ENCODE measurements around the gene ATP5F1D.

Gene ATP5F1D

DNA sequence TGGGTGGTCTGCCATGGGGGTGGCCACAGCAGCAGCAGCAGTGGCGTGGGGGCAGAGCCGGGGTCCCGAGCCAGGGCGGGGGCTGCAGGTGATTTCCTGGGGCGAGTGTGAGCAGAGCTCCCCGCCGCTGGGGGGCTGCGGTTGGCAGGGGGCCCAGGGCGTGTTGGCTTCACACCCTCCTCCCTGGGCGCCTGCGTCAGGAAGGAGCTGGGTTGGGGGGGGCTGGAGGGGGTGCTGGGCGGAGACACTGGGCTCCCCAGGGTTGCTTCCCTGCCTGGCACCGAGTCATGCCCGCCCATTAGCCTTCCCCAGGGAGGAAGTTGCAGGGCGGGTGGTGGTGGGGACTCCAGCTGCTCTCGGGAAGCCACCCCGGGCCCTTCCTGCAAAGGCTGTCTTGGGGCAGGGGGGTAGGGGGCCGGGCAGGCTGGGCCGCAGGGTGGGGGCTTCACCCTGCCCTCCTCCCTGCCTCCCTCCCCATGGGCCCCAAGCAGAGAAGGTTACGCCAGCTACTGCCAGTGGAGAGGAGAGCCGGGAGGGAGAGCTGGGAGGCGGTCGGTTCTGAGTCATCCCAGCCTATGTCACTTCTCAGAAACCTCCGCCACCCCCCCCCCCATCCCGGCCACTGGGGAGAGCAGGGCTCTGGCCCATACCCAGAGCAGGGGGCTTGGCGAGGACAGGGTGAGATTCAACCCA, 11.4 kb downstream of the ATP5F1D start:
- H3K27me3 ChIP-seq (ENCODE audit: control insufficient read depth, insufficient read depth, low read length): no peaks in the 10 kb centered on the region
- no peak overlapping the region for H3K9ac ChIP-seq (ENCODE audit: low read depth, low read length)
- peaks cover 2% of the 10 kb centered on the region for H3K4me1 ChIP-seq (ENCODE audit: control insufficient read depth, insufficient read depth, low read length)
- H3K9me3 ChIP-seq (ENCODE audit: control insufficient read depth, insufficient read depth, low read length): no peaks in the 10 kb centered on the region
- no peak overlapping the region for H3K4me3 ChIP-seq (ENCODE audit: low read depth, low read length)
- peaks cover 45% of the 10 kb centered on the region for H3K36me3 ChIP-seq (ENCODE audit: control insufficient read depth, insufficient read depth, low read length)

DNA sequence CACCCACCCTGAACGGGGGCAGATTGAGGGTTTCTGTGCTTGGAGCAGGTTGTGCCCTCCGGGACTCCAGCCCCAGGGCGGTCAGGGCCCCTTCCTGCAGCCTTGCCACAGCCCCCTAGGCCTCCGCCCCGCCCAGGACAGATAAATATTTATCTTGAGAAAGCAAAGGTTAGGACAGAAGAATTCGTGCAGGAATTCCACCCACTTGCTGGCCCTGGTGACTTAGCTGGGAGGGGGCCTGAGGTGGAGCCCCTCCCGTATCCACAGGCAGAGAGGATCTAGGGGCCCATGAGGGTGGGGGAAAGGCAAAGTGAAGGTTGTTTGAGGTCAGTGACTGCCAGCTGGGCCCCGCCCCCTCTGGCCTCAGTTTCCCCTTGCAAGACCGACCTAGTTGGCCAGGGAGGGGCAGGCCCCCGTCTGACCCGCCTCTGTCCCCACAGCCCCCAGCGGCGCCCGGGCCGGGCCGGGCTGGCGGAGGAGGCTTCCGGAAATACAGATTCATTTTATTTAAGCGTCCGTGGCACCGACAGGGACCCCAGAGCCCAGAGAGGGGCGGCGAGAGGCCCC, 12.0 kb downstream of the ATP5F1D start:
- H3K4me1 ChIP-seq (ENCODE audit: control insufficient read depth, insufficient read depth, low read length): peaks cover 4% of the 10 kb centered on the region
- no peak overlapping the region for H3K9ac ChIP-seq (ENCODE audit: low read depth, low read length)
- no peaks in the 10 kb centered on the region for H3K9me3 ChIP-seq (ENCODE audit: control insufficient read depth, insufficient read depth, low read length)
- peaks cover 50% of the 10 kb centered on the region for H3K36me3 ChIP-seq (ENCODE audit: control insufficient read depth, insufficient read depth, low read length)
- no peak overlapping the region for H3K4me3 ChIP-seq (ENCODE audit: low read depth, low read length)
- no peaks in the 10 kb centered on the region for H3K27me3 ChIP-seq (ENCODE audit: control insufficient read depth, insufficient read depth, low read length)

GRCh38 chr19:1254081-1254527, 12.6 kb downstream of the ATP5F1D start:
- H3K9me3 ChIP-seq (ENCODE audit: control insufficient read depth, insufficient read depth, low read length): no peaks in the 10 kb centered on the region
- H3K4me1 ChIP-seq (ENCODE audit: control insufficient read depth, insufficient read depth, low read length): peaks cover 4% of the 10 kb centered on the region
- no peaks in the 10 kb centered on the region for H3K27me3 ChIP-seq (ENCODE audit: control insufficient read depth, insufficient read depth, low read length)
- H3K9ac ChIP-seq (ENCODE audit: low read depth, low read length): peak overlapping the region; percentile 24
- peaks cover 50% of the 10 kb centered on the region for H3K36me3 ChIP-seq (ENCODE audit: control insufficient read depth, insufficient read depth, low read length)
- no peak overlapping the region for H3K4me3 ChIP-seq (ENCODE audit: low read depth, low read length)

DNA sequence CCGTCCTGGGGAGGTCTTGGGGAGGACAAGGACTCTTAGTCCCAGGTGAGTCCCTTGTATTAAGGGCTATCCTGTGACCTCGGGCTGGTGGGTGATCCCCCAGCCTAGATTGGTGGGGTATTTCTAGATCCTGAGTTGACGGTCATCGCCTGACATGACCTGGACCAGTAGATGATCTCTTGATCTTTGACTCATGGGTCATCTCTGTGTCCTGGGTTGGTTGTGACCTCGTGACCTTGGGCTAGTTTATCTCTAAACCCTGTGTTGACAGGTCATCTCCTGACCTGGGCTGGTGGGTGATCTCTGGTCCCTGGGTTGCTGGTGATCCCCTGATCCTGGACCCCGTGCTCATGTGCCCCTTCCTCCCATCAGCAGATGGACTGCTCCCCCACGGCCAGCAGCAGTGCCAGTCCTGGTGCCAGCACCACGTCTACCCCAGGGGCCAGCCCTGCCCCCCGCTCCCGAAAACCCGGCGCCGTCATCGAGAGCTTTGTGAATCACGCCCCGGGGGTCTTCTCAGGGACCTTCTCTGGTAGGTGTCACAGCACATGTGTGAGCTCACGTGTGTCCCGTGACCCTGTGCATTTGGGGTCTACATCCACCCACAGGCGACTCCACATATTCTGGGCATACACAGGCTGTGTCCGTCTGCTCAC, 13.1 kb downstream of the ATP5F1D start:
- Histone ChIP-seq H3K4me1 (ENCODE audit: control insufficient read depth, insufficient read depth, low read length) (peaks cover 5% of the 10 kb centered on the region), H3K4me3 (ENCODE audit: low read depth, low read length) (no peak overlapping the region), H3K9me3 (ENCODE audit: control insufficient read depth, insufficient read depth, low read length) (no peaks in the 10 kb centered on the region), H3K9ac (ENCODE audit: low read depth, low read length) (peak overlapping the region; percentile 24), H3K36me3 (ENCODE audit: control insufficient read depth, insufficient read depth, low read length) (peaks cover 50% of the 10 kb centered on the region), H3K27me3 (ENCODE audit: control insufficient read depth, insufficient read depth, low read length) (no peaks in the 10 kb centered on the region)

DNA sequence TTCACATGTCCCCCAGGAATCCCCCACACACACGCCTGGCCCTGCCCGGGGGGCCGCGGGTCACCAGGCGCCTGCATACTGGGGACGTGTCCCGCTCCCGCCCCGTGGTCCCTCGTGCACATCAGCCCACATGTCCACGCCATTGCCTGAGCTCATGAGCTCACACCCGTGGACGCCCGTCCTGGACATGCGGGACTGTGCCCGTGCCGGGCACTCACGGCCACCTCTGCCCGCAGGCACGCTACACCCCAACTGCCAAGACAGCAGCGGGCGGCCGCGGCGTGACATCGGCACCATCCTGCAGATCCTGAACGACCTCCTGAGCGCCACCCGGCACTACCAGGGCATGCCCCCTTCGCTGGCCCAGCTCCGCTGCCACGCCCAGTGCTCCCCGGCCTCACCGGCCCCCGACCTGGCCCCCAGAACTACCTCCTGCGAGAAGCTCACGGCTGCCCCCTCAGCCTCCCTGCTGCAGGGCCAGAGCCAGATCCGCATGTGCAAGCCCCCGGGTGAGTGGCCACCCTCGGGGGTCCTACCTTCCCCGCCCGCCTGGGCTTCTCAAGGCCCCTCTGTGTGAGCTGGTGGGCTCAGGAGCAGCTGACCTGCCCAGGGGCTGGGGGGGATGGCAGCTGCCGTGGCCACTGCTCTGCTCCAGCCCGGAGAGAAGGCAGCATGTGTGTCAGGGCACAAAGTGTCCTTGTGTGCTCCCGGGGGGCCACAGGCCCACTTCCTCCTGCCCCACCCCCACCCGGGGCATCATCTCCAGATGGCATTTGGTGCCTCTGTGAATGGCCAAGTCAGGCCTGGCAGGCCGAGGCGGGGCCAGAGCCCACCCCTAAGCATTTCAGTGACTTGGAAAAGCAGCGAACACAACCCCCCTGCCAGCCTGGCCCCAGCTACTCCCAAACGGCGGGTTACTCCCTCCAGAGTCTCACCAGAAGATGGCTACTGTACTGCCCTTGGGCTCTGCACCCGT, 13.9 kb downstream of the ATP5F1D start:
- H3K36me3 ChIP-seq (ENCODE audit: control insufficient read depth, insufficient read depth, low read length): peaks cover 50% of the 10 kb centered on the region
- peaks cover 8% of the 10 kb centered on the region for H3K4me1 ChIP-seq (ENCODE audit: control insufficient read depth, insufficient read depth, low read length)
- no peak overlapping the region for H3K9ac ChIP-seq (ENCODE audit: low read depth, low read length)
- no peaks in the 10 kb centered on the region for H3K9me3 ChIP-seq (ENCODE audit: control insufficient read depth, insufficient read depth, low read length)
- H3K4me3 ChIP-seq (ENCODE audit: low read depth, low read length): no peak overlapping the region
- no peaks in the 10 kb centered on the region for H3K27me3 ChIP-seq (ENCODE audit: control insufficient read depth, insufficient read depth, low read length)

GRCh38 chr19:1256646-1257474, 15.3 kb downstream of the ATP5F1D start:
- Histone ChIP-seq H3K4me3 (ENCODE audit: low read depth, low read length) (no peak overlapping the region), H3K9me3 (ENCODE audit: control insufficient read depth, insufficient read depth, low read length) (no peaks in the 10 kb centered on the region), H3K27me3 (ENCODE audit: control insufficient read depth, insufficient read depth, low read length) (no peaks in the 10 kb centered on the region), H3K4me1 (ENCODE audit: control insufficient read depth, insufficient read depth, low read length) (peaks cover 8% of the 10 kb centered on the region), H3K36me3 (ENCODE audit: control insufficient read depth, insufficient read depth, low read length) (peaks cover 45% of the 10 kb centered on the region), H3K9ac (ENCODE audit: low read depth, low read length) (no peak overlapping the region)

- no peak overlapping the region for H3K4me3 ChIP-seq (ENCODE audit: low read depth, low read length)
- no peaks in the 10 kb centered on the region for H3K9me3 ChIP-seq (ENCODE audit: control insufficient read depth, insufficient read depth, low read length)
- no peaks in the 10 kb centered on the region for H3K27me3 ChIP-seq (ENCODE audit: control insufficient read depth, insufficient read depth, low read length)
- H3K36me3 ChIP-seq (ENCODE audit: control insufficient read depth, insufficient read depth, low read length): peaks cover 44% of the 10 kb centered on the region
- H3K9ac ChIP-seq (ENCODE audit: low read depth, low read length): no peak overlapping the region
- peaks cover 8% of the 10 kb centered on the region for H3K4me1 ChIP-seq (ENCODE audit: control insufficient read depth, insufficient read depth, low read length)
Observed at GRCh38 chr19:1257475-1258162, 16.1 kb downstream of the ATP5F1D start.

DNA sequence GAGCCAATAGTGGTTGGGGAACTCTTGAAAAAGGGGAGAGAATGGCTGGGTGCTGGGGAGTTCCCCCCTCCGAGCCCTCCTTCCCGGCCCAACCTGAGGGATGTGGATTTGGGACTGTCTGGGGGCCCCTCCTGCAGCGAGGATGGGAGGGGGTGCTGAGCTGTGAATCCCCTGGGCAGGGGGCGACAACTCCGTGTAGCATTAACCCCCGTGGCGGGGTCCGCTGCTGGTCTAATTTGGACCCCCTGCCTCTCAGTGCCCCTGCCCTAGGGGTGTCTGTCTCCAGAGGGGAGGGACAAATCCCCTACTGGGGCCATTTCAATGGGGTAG, 16.6 kb downstream of the ATP5F1D start:
- Histone ChIP-seq H3K9me3 (ENCODE audit: control insufficient read depth, insufficient read depth, low read length) (no peaks in the 10 kb centered on the region), H3K4me3 (ENCODE audit: low read depth, low read length) (no peak overlapping the region), H3K27me3 (ENCODE audit: control insufficient read depth, insufficient read depth, low read length) (no peaks in the 10 kb centered on the region), H3K4me1 (ENCODE audit: control insufficient read depth, insufficient read depth, low read length) (peaks cover 8% of the 10 kb centered on the region), H3K9ac (ENCODE audit: low read depth, low read length) (no peak overlapping the region), H3K36me3 (ENCODE audit: control insufficient read depth, insufficient read depth, low read length) (peaks cover 44% of the 10 kb centered on the region)

DNA sequence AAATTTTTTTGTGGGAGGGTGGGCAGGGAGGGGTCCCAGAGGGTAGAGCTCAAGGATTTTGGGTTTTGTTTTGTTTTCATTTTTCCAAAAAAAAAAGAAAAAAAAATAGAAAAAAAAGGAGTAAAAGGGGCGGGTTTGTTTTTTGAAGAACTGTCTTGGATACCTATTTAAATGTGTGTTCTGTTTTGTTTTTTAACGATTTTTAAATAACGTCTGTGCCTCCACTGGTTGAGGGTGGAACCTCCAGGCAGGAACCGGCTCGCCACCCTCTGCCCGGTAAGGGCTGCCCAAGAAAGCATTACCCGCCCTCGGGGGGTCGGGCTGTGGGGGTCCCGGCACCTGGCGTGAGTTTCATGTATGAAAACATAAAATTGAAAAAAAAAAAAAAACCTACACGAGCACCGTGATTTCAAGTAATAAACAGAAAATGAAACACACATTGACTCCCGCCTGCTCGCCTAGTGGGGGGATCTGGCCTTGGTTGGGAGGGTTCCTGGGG, 17.2 kb downstream of the ATP5F1D start:
- no peaks in the 10 kb centered on the region for H3K27me3 ChIP-seq (ENCODE audit: control insufficient read depth, insufficient read depth, low read length)
- H3K4me3 ChIP-seq (ENCODE audit: low read depth, low read length): no peak overlapping the region
- no peaks in the 10 kb centered on the region for H3K9me3 ChIP-seq (ENCODE audit: control insufficient read depth, insufficient read depth, low read length)
- H3K36me3 ChIP-seq (ENCODE audit: control insufficient read depth, insufficient read depth, low read length): peaks cover 40% of the 10 kb centered on the region
- H3K9ac ChIP-seq (ENCODE audit: low read depth, low read length): no peak overlapping the region
- peaks cover 8% of the 10 kb centered on the region for H3K4me1 ChIP-seq (ENCODE audit: control insufficient read depth, insufficient read depth, low read length)

GRCh38 chr19:1259206-1259875, 17.8 kb downstream of the ATP5F1D start:
- H3K4me1 ChIP-seq (ENCODE audit: control insufficient read depth, insufficient read depth, low read length): peaks cover 8% of the 10 kb centered on the region
- no peak overlapping the region for H3K9ac ChIP-seq (ENCODE audit: low read depth, low read length)
- H3K4me3 ChIP-seq (ENCODE audit: low read depth, low read length): peak overlapping the region; percentile 32

More at GRCh38 chr19:1259206-1259875, 17.8 kb downstream of the ATP5F1D start:
- H3K9me3 ChIP-seq (ENCODE audit: control insufficient read depth, insufficient read depth, low read length): no peaks in the 10 kb centered on the region
- no peaks in the 10 kb centered on the region for H3K27me3 ChIP-seq (ENCODE audit: control insufficient read depth, insufficient read depth, low read length)
- H3K36me3 ChIP-seq (ENCODE audit: control insufficient read depth, insufficient read depth, low read length): peaks cover 35% of the 10 kb centered on the region
